Right lobe of liver (tissue), 4 donors: ENCODE measurements around the gene MAF.

ENCODE experiments used
- CTCF ChIP-seq, 4 donors: fragments of 200-600 bp in 3 of 4; fragments of 450-650 bp in 1 of 4; IDR thresholded peaks; one replicate each; pipeline versions ENCODE4 v1.5.1 to v1.8.0; 2016 to 2022; ENCODE audit warnings: antibody characterized with exemption in 4 of 4, mild to moderate bottlenecking in 2 of 4
- POLR2A ChIP-seq: fragments of 450-650 bp; IDR thresholded peaks from one replicate; pipeline ENCODE4 v1.6.1; 2017; ENCODE audit warnings: antibody characterized with exemption, mild to moderate bottlenecking
- donor health status: DM: no; HTN: no; CAD: no.
- donor health status: DM: no; HTN: no; CAD: no.
- donor health status: DM: no; HTN: yes; CAD: no.

GRCh38 chr16:79547085-79547484, 53.5 kb downstream of the MAF start:
- TF ChIP-seq CTCF (IDR thresholded peaks at IDR 0.05) (no peak), POLR2A (no peak)
